Measurements from ENCODE around the gene APBA2.

- TF ChIP-seq CTCF (conservative IDR thresholded peaks at IDR 0.05; ENCODE audit: low read length) (no peak), EZH2phosphoT487 (IDR thresholded peaks at IDR 0.05; ENCODE audit: borderline replicate concordance, low read depth, low read length) (no peak)
These were observed 56.8 kb downstream of the APBA2 start for GRCh38 chr15:28942571-28942970.

Measured in OCI-LY7 (cell line).